Fibroblast of skin of left biceps (primary cell): Measurements from ENCODE around the gene UBE2J2.

ENCODE experiments used
- DNase-seq, 2 experiments: peaks; one replicate each; pipeline ENCODE4 v3.0.0-alpha.2; 2013; ENCODE audit warnings: low read depth in 2 of 2

The UBE2J2 gene

DNA sequence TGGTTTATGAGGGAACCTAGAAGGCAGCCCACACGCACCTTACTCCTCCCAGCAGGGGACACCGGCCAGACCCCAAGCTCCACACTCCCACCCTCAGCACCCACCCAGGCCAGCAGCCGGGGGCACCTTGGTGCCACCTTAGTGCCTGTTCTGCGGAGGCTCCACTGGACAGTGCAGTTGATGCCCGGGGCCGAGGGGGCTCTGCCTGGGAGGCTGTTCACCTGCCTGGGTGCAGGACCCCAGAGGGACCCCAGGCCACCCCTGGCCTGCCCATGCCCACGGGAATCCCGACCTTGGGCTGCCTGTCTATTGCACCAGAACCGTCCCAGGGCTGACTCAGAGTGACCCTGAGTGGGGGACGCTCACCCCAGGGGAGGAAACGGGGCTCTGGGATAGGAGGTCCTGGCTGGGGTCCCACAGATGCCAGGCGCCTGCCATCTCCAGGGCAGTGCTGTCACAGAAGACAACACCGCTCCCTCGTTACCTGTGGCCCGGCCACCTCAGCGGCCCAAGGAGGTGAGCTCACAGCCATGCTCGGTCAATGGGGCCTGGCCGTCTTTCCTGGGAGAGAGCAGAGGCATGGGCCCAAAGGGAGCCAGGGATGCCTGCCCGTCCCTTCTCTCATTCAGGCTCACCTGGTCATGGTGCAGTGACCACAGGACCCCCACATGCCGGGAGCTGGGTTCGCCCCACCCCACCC, 7.3 kb upstream of the UBE2J2 start:
- no peak for DNase-seq

DNA sequence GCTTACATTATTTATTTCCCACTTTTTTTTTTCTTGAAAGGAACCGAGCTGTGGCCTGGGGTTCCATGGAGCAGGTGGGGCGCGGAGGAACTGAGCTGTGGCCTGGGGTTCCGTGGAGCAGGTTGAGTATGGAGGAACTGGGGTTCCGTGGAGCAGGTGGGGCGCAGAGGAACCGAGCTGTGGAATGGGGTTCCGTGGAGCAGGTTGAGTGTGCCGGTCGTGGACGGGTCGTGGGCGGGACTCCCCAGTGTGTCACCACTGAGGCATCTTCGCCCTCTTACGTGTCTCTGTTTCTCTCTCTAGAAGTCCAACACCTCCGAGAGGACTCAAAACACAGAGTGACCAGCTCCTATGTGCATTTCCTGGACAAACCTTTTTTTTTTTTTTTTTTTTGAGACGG, 5.4 kb upstream of the UBE2J2 start:
- DNase-seq: no peak

DNA sequence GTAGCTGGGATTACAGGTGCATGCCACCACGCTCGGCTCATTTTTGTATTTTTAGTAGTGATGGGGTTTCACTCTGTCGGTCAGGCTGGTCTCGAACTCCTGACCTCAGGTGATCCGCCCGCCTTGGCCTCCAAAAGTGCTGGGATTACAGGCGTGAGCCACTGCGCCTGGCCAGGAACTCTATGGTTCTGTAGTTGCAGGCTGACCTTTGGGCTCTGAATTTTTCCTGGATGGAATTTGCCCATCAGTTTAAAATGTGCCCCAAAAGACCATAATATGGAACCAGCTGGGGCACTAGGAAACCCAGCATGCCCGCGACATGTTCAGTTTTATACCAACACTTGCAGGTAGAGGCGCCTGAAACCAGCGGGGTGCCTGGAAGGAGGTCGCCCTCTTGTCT, 5.0 kb upstream of the UBE2J2 start:
- DNase-seq: no peak

DNA sequence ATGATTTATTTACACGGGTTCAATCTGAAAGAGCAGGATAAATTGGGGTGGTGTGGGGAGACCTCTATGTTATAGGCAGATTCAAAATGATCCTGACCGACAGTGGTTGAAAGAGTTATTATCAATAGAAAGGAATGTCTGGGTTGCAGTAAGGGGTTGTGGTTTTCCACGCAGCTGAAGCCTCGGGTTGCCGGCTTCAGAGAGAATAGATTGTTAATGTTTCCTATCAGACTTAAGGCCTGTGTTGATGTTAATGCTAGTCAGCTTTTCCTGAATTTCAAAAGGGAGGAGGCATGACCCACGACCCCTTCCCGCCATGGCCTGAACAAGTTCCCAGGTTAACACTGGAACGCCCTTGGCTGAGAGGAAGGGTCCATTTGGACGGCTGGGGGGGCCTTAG, 2.2 kb upstream of the UBE2J2 start:
- no peak for DNase-seq

DNA sequence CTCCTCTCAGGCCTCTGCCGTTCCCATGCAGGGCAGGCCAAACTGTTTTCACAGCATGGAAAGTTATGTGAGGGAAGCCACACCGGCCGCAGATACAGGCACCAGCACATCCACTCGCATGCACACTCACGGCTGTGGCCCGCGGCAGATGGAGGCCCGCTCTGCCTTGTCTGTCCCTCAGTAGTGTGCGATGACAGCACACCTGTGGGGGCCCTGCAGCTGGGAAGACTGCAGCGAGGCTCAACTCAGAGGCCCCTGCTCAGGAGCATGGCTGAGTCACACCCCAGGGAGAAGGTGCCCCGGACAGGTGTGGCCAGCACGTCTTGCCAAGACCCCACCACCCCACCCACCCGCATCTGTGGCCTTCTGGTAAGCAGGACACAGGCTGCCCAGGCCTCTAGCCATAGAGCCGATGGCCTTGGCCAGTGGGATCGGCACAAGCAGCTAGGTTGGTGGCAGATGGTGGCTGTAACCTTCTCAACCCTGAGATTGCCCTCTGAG, 1.3 kb upstream of the UBE2J2 start:
- no peak for DNase-seq

DNA sequence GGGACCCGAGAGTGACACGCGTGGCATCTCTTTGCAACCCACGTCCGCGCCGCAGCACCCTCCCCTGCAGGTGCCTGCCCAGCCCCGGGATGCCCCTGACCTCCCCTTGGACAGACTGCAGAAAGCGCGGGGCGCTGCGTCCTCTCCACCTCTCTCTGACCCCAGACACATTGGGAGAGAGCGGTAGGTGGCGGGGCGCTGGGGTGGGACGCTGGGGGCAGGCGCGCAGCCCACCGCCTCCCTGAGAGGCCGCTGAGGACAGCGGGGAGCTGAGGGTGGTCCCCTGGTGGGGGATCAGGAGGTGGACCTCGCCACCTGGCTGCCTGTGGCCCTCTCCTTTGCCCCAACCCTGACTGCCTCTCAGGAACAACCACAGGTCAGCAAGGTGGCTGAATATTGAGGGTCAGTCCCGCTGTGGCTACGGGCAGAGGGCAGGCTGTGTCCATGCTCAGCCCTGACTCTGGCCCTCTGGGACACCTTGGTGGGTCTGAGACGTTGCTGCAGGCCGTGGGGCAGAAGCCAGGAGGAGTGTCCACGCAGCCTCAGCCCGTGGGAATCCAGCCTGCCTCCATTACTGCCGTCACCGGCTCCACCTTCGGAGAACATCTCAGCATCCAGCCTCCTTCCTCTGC, 761 bp upstream of the UBE2J2 start:
- no peak for DNase-seq

DNA sequence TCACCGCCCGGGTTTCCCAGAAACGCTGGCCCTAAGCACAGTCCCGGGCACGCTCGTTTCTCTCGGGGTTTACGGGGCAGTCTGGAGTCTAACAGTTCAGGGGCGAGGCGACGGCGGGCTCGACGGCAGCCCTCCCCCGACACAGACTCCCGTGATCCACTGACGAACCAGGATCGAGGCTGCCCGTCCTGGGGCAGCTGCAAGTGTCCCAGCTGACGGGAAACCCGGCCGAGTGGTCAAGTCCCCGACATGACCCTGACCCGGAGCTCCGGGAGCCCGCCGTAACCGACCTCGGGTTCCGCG, 494 bp downstream of the UBE2J2 start:
- DNase-seq: no peak

DNA sequence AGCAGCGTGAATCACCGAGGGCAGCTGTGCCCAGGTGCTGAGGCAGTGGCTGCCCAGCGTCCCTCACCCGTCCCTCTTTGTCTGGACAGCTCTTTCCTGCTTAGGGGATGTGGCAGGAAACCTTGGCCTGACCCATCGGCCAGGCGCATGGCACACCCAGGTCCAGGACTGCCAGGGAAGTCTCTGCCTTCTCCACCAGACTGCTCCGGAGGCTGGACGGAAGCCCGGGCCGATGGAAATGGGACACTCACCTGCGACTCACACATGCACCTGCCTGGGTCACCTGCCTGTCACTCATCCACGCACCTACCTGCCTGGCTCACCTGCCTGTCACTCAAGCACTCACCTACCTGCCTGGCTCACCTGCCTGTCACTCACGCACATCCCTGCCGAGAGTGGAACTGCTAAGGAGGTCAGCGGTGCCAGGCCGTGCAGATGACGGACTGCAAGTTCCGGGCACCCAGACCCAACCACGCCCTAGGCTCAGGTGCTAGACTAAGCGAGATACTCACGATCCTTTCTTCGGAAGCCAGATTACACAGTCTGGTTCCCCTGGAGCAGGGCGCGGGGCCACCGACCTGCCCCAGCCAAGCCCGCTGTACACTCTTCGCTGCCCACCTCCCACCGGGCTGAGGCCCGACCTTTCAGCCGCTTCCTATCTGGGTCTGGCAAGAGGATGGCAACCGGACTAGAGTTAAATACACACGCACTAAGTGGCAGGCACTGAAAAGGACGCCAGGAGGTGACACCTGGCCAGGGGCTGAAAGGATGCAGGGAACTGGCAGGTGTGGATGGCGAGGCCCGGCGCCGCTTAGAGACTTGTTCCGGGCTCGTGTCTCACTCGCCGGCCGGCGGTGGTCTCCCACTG, 1.1 kb downstream of the UBE2J2 start:
- DNase-seq: no peak

DNA sequence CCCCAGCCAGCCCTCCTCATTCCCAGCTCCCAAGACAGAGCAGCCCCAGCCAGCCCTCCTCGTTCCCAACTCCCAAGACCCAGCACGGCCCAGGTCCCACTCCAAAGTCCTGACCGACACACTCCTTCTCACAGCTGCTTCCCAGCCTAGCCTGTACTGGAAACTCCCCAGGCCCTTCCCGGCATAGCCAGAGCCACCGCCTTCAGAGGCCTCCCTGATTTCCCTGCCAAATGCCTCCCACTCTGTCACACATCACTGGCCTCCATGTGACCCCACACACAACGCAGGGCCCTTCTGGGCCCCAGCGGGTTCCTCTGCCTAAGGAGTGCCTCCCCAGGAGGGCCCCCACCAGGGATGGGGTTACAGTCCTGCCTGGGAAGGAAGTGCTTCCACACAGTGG, 2.8 kb downstream of the UBE2J2 start:
- DNase-seq: no peak

DNA sequence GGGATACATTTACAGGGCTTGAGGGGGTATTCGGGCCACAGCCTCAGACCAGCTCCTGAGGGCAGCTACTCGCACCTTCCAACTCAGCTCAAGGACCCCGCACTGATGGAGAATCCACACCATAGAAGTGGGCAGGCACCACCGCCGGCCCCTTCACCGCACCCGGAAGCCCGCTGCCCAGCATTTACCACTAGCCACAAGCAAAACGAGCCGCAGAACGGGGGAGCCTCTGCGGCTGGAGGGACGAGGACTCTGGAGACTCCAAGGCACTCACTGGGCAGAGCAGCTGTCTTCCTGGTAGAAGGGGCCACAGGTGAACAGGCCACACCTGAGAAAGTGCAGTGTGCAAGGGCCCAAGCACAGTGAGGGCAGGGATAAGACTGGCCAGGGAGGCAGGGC, 5.4 kb downstream of the UBE2J2 start:
- no peak for DNase-seq

DNA sequence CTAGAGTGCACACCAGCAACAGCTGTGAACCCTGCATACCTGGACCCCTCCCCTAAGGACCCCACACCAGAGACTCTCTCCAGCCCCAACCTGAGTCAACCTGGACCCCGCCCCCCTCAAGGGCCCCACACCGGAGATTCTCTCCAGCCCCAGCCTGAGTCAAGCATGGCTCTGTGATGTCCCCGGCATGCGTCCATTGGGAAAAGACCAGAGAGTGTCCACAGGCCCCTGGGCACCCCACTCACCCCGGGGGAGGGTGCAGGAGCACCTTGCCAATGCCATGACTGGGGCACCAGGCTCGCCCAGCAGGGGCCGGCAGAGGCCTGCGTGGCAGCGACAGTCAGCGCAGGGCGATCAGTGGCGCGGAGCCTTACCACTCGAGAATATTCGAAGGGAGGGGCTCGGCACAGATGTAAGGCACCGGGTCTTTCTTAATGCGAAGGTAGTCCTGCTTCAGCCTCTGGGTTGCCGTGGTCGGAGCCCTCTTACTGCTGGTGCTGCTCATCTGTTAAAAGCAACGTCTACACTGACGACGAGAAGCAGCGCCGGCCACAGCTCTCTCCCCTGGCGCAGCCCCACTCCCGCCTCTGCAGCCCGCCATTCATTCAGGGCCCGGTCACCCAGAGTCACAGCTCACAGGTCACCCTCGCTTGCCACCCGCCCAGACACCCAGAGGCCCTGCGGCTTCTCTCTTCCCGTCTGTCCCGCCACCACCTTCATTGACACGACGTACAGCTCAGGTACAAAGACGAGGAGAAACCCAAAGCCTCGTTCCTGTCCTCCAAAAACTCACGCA, 6.0 kb downstream of the UBE2J2 start:
- no peak for DNase-seq

DNA sequence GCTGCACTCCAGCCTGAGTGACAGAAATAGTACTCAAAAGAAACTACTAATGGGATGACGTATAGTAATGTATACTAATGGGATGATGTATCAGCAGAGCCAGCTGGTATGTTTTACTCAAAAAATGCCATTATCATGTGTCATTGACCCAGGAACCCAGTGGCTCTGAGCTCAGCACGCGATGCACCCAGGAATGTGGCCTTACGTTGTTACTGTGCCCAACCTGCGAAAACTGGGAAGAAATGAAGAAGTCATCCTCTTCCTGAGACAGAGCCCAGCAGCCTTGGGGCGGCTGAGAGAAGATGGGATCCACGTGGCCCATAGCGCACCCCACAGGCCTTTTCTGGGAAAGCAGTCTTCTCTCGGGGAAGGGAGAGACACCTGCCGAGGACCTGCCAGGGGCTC, 8.8 kb downstream of the UBE2J2 start:
- peak; percentile 93 to 95 for DNase-seq

DNA sequence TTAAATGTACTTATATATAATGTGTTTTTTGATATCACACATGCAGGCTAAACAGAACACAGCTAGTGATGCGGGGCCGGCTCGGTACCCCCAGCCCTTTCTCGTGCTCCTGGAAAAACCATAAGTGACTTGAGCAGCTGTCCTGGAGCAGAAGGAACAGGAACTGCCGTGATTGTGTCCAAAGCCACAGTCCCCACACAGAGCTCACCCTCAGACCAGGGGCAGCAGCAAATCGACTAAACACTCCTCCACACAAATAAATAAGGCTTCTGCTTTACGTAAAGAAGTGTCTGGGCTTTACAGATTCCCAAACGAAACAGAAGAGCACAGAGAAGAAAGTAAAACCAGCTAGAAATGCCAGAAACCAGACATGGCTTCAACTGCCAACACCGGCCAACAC, 9.6 kb downstream of the UBE2J2 start:
- no peak for DNase-seq

DNA sequence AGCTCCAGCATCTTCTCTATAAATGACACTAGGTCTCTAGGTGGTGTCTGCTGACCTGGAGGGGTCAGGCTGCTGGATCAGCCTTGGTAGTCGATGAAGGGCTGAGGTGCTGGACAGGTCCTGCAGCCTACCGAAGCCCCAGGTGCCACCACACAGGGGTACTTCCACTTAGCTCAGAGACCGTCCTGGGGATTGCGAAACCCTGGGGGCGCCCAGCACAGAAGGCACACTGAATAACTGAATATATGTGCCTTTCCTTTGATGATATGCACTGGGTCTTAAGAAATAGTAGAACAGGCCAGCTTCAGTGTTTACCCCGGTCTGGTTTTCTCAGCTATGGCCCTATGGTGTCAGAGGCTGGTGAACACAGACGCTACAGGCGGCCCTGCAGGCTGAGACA, 10.9 kb downstream of the UBE2J2 start:
- no peak for DNase-seq

DNA sequence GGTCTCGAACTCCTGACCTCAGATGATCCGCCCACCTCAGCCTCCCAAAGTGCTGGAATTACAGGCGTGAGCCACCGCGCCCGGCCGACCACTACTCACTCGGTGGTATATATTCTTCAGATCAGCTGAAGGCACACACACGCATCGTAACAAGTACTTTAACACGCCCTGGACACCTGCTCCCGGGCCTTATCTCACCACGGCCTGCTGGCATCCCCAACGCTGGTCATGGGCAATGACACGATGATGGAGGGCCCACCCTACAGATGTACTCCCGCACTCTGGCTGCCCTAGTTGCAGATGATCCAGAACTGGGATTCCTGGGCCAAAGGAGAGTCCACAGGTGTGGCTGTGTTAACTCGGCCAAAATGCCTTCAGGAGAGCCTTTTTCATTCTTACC, 11.6 kb downstream of the UBE2J2 start:
- no peak for DNase-seq

DNA sequence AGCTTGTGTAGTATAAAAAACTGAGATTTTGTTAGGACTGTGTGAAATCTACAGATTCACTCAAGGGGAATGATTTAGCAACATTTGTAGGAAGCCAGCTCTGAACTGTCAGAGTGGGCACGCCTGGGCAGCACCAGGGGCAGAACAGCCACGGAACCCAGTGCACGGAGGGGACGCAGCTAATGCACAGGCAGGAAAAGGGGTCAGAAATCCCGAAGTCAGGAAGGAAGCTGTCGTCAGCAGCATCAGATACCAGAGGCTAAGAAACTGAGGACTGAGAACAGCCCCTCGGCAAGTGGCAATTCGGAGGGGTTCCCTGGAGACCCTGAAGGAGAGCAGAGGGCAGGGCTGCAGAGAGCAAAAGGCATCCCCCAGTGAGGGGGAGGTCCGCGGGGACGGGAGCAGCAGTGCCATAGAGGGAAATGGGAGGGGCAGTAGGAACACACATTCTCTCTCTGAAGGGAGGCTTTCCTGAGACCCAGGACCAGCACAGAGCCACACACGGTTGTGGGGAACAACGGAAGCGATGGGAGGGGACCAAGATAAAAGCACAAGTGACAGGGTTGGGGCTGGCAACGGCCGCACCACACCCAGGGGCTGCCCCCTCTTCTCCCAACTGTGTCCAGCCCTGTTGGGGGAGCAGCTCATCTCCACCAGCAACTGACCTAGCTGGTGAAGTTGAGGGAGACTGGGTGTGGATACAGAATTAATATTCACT, 12.7 kb downstream of the UBE2J2 start:
- DNase-seq: no peak

DNA sequence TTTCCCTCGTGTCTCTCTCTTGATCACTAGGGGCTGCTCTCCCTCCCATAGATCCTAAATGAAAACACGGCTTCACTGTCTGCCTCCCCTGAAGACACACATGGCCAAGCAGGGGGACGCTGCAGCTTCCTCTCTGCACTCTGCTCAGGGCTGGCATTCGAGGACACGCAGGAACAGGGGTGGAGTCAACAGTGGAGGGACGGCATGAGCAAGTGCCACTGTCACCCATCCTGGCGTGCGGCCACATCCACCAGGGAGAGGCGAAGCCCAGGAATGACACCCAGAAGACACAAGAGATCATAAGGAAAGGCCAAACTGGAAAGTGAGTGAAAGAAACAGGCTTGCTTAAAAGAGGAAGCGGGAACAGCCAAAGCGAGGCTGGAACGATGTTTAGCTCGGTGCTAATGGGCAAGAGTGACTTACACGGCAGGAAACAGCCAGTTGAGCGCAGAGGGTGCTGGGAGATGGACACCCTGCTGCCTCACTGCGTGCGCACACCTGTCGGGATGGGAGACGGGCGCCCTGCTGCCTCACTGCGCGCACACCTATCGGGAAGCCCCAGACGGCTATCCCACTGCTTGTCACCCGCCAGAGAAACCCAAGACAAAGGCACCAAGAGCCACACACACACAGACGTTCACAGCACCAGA, 13.6 kb downstream of the UBE2J2 start:
- DNase-seq: no peak

DNA sequence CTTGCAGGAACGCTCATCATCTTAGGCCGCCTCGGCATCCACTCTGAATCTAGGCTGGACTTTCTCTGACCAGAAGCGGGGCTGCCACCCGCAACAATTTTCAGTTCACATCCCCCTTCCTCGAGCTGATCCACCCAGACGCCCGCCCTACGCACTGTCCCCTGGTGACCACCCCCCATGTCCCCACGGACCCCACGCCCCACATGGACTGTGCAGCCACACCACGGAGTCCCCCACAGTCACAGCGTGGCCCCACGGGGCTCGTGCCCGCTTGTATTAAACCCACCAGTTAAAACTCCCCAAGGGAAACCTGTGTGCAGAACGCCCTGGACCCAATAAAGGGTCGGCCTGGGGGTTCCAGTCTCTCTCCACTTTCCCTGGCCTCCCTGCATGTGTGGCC, 14.1 kb downstream of the UBE2J2 start:
- no peak for DNase-seq

DNA sequence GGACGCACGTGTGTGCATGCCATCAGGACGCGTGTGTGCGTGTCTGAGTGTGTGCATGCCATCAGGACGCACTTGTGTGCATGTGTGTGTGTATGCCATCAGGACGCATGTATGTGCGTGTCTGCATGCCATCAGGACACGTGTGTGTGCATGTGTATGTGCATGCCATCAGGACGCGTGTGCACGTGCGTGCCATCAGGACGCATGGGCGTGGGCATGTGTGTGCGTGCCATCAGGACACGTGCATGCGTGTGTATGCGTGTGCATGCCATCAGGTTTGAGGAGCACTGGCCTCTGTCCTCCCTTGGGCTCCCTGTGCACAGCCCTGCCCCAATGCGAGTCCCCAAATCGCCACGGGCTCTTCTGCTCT, 14.6 kb downstream of the UBE2J2 start:
- no peak for DNase-seq

DNA sequence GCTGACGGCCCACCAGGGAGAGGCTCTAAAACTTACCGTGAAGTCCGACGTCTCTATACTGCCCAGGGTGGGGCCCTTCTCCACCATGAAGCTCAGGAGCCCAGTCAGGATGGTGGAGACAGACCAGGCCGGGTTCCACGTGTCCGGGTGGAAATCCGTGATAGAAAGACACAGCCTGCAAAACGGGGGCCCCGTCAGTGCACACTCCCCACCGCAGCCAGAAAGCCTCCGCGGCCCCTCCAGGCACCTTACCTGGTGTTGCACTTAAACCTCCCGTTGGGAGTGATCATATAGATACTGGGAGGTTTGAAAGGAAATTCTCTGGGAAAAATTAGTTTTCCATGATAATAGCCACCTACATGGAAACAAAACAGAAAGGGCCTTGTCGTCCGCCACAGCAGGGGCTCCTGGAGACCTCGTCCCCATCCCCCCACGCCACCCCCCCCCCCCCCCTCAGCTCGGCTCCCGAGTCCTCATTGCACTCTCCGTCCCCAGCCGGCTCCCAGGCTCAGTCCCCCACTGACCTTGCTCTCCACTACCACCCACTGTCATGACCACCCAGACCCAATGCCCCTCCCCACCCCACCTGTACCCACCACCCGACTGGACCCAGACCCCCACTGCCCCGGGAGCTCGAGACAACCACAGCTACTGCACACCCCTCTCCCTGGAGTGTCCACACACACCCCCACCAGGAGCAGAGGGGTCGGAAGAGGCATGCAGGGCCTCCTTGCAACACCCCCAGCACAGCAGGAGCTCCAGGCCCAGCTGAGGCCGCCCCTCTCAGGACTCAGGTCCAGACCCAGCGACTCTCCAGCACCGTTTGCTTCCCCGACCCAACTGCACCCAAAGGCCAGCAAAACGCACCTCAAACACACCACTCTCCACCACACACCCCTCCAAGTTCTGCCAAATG, 16.4 kb downstream of the UBE2J2 start:
- no peak for DNase-seq
